HL-60 (cell line): ENCODE data around the gene TGM1.
A peak's percentile ranks its signal among the peaks of the same experiment; 100 is the strongest.

Source experiments
- CTCF ChIP-seq: IDR thresholded peaks from one replicate; pipeline ENCODE4 v1.5.1; 2011; ENCODE audit warnings: low read length, control low read depth, inconsistent platforms; ENCODE audit not compliant: insufficient read depth
- GABPA ChIP-seq: IDR thresholded peaks from 2 replicates; pipeline ENCODE4 v1.6.1; 2012; ENCODE audit warnings: low read depth
- POLR2AphosphoS5 ChIP-seq: IDR thresholded peaks from 2 replicates; pipeline ENCODE4 v1.6.1; 2012; ENCODE audit warnings: low read depth
- SPI1 ChIP-seq: IDR thresholded peaks from 2 replicates; pipeline ENCODE4 v1.6.1; 2012; ENCODE audit warnings: low read depth, mild to moderate bottlenecking, borderline replicate concordance
- TF ChIP-seq, protein P1 (sequence below): IDR thresholded peaks from 2 replicates; pipeline ENCODE4 v1.6.1; 2012; ENCODE audit warnings: low read depth; ENCODE audit not compliant: insufficient replicate concordance

- TF ChIP-seq, protein P1, sequence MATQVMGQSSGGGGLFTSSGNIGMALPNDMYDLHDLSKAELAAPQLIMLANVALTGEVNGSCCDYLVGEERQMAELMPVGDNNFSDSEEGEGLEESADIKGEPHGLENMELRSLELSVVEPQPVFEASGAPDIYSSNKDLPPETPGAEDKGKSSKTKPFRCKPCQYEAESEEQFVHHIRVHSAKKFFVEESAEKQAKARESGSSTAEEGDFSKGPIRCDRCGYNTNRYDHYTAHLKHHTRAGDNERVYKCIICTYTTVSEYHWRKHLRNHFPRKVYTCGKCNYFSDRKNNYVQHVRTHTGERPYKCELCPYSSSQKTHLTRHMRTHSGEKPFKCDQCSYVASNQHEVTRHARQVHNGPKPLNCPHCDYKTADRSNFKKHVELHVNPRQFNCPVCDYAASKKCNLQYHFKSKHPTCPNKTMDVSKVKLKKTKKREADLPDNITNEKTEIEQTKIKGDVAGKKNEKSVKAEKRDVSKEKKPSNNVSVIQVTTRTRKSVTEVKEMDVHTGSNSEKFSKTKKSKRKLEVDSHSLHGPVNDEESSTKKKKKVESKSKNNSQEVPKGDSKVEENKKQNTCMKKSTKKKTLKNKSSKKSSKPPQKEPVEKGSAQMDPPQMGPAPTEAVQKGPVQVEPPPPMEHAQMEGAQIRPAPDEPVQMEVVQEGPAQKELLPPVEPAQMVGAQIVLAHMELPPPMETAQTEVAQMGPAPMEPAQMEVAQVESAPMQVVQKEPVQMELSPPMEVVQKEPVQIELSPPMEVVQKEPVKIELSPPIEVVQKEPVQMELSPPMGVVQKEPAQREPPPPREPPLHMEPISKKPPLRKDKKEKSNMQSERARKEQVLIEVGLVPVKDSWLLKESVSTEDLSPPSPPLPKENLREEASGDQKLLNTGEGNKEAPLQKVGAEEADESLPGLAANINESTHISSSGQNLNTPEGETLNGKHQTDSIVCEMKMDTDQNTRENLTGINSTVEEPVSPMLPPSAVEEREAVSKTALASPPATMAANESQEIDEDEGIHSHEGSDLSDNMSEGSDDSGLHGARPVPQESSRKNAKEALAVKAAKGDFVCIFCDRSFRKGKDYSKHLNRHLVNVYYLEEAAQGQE: peak; percentile 46
- TF ChIP-seq CTCF (no peak), POLR2AphosphoS5 (peak; percentile 98), GABPA (no peak), SPI1 (peak; percentile 19; the same call in 1 of the 2 replicates)
Measured at GRCh38 chr14:24212924-24213865, 49.8 kb downstream of the TGM1 start, which contains the start of gene CHMP4A.
